ENCODE data around the gene LILRB2. TPM values are rescaled to one million over a fixed set of nuclear protein-coding genes. Genes with fewer than 3 reads are reported as not detected.
"Not testable (repeated sequence)": the region's sequence is repeated elsewhere in the genome, so short reads cannot be mapped to it uniquely, and the experiment has no call there.

The LILRB2 gene
- total and polyA plus RNA-seq, 2 experiments from 2014 or later = not detected

- TF ChIP-seq CREB1 (CRISPR knock-in tag; IDR thresholded peaks at IDR 0.05; ENCODE audit: low read depth) = no peak
- no peak for TF ChIP-seq EZH2phosphoT487 (IDR thresholded peaks at IDR 0.05; ENCODE audit: unreplicated experiment)
- TF ChIP-seq EZH2 (IDR thresholded peaks at IDR 0.05; ENCODE audit: low read depth, unreplicated experiment) = no peak
- no peak for TF ChIP-seq ZNF114 (CRISPR knock-in tag; IDR thresholded peaks at IDR 0.05)
- no peak for TF ChIP-seq STAT1 (IDR thresholded peaks at IDR 0.05; ENCODE audit: unreplicated experiment)
These were observed 13.6 kb upstream of the LILRB2 start (continued) for GRCh38 chr19:54294539-54294938.

GRCh38 chr19:54289160-54289559 is 8.2 kb upstream of the LILRB2 start:
- not testable (repeated sequence) for H3K36me3 Mint-ChIP-seq (ENCODE audit: low read depth); H3K27ac ChIP-seq (ENCODE audit: low read depth); H3K9me2 ChIP-seq (ENCODE audit: insufficient read depth); H3K79me2 ChIP-seq (replicated peaks; ENCODE audit: insufficient read depth); ATAC-seq; H3K4me2 ChIP-seq; H3K4me3 ChIP-seq; H3K27ac Mint-ChIP-seq; H3K9me3 Mint-ChIP-seq; H3K27me3 Mint-ChIP-seq (ENCODE audit: insufficient read depth, low read depth, poor library complexity); H3K36me3 ChIP-seq (ENCODE audit: insufficient read depth); DNase-seq (ENCODE audit: low spot score); H3K4me1 Mint-ChIP-seq; H2AFZ ChIP-seq; H3F3A ChIP-seq (replicated peaks; ENCODE audit: low read depth); H3K4me1 ChIP-seq (ENCODE audit: insufficient read depth); H4K20me1 ChIP-seq (replicated peaks; ENCODE audit: insufficient read depth); H3K4me3 Mint-ChIP-seq; H3K27me3 ChIP-seq (ENCODE audit: insufficient read depth)

- Mint-ChIP-seq H3K9me3 (no peaks in the 10 kb centered on the region; the same call in 2 of the 3 replicates), H3K4me1 (no peaks in the 10 kb centered on the region)
These were observed 6.5 kb upstream of the LILRB2 start for GRCh38 chr19:54287456-54287855.

GRCh38 chr19:54286283-54286682 is 5.4 kb upstream of the LILRB2 start:
- not testable (repeated sequence) for H3K36me3 ChIP-seq (ENCODE audit: insufficient read depth); H3K79me2 ChIP-seq (replicated peaks; ENCODE audit: insufficient read depth); H3K27ac Mint-ChIP-seq; H3K9me3 Mint-ChIP-seq; H3K9me2 ChIP-seq (ENCODE audit: insufficient read depth); H4K20me1 ChIP-seq (replicated peaks; ENCODE audit: insufficient read depth); H2AFZ ChIP-seq; H3F3A ChIP-seq (replicated peaks; ENCODE audit: low read depth); ATAC-seq; H3K4me3 Mint-ChIP-seq; H3K27me3 Mint-ChIP-seq (ENCODE audit: insufficient read depth, low read depth, poor library complexity); H3K27ac ChIP-seq (ENCODE audit: low read depth); DNase-seq (ENCODE audit: low spot score); H3K4me3 ChIP-seq; H3K4me1 Mint-ChIP-seq; H3K4me2 ChIP-seq; H3K36me3 Mint-ChIP-seq (ENCODE audit: low read depth); H3K27me3 ChIP-seq (ENCODE audit: insufficient read depth); H3K4me1 ChIP-seq (ENCODE audit: insufficient read depth)

More at GRCh38 chr19:54287456-54287855, 6.5 kb upstream of the LILRB2 start:
- H3K4me3 ChIP-seq = no peak overlapping the region
- no peaks in the 10 kb centered on the region for H3K27me3 ChIP-seq (ENCODE audit: insufficient read depth)
- no peaks in the 10 kb centered on the region for H3K9me2 ChIP-seq (ENCODE audit: insufficient read depth)
- H3K36me3 ChIP-seq (ENCODE audit: insufficient read depth) = no peaks in the 10 kb centered on the region
- no peak overlapping the region for H2AFZ ChIP-seq
- TF ChIP-seq ZNF114 (CRISPR knock-in tag; IDR thresholded peaks at IDR 0.05) = no peak
- no peak for TF ChIP-seq JUNB (IDR thresholded peaks at IDR 0.05; ENCODE audit: unreplicated experiment)
- no peak for TF ChIP-seq STAT1 (IDR thresholded peaks at IDR 0.05; ENCODE audit: unreplicated experiment)
- TF ChIP-seq EZH2phosphoT487 (IDR thresholded peaks at IDR 0.05; ENCODE audit: unreplicated experiment) = no peak
- no peak for TF ChIP-seq ETS1 (IDR thresholded peaks at IDR 0.05)
- TF ChIP-seq POLR2AphosphoS5 (IDR thresholded peaks at IDR 0.05; ENCODE audit: low read depth) = no peak
- no peak for TF ChIP-seq NANOG (IDR thresholded peaks at IDR 0.05; ENCODE audit: borderline replicate concordance)
- TF ChIP-seq CTCF (conservative IDR thresholded peaks at IDR 0.05; ENCODE audit: low read depth in 2 of 2) = no peak
- TF ChIP-seq CREB1 (CRISPR knock-in tag; IDR thresholded peaks at IDR 0.05; ENCODE audit: low read depth) = no peak
- no peaks in the 10 kb centered on the region for H4K20me1 ChIP-seq (replicated peaks; ENCODE audit: insufficient read depth)
- Mint-ChIP-seq H3K27ac (no peak overlapping the region), H3K4me3 (no peak overlapping the region), H3K36me3 (ENCODE audit: low read depth) (no peaks in the 10 kb centered on the region), H3K27me3 (ENCODE audit: insufficient read depth, low read depth, poor library complexity) (no peaks in the 10 kb centered on the region)
- H3K27ac ChIP-seq (ENCODE audit: low read depth) = no peak overlapping the region
- no peaks in the 10 kb centered on the region for H3K4me1 ChIP-seq (ENCODE audit: insufficient read depth)
- H3F3A ChIP-seq (replicated peaks; ENCODE audit: low read depth) = no peaks in the 10 kb centered on the region
- no peak for ATAC-seq
- no peak overlapping the region for H3K4me2 ChIP-seq
- no peak for DNase-seq (ENCODE audit: low spot score)
- H3K79me2 ChIP-seq (replicated peaks; ENCODE audit: insufficient read depth) = no peaks in the 10 kb centered on the region

GRCh38 chr19:54285427-54286056 is 4.6 kb upstream of the LILRB2 start:
- H3K4me1 ChIP-seq (ENCODE audit: insufficient read depth); DNase-seq (ENCODE audit: low spot score); H3K4me1 Mint-ChIP-seq; H3K27me3 Mint-ChIP-seq (ENCODE audit: insufficient read depth, low read depth, poor library complexity); H3K9me3 Mint-ChIP-seq; H3K4me3 Mint-ChIP-seq; H4K20me1 ChIP-seq (replicated peaks; ENCODE audit: insufficient read depth); H3K27me3 ChIP-seq (ENCODE audit: insufficient read depth); H3K4me3 ChIP-seq; H3K4me2 ChIP-seq; H2AFZ ChIP-seq; H3K9me2 ChIP-seq (ENCODE audit: insufficient read depth); H3K27ac Mint-ChIP-seq; H3K36me3 Mint-ChIP-seq (ENCODE audit: low read depth); H3K36me3 ChIP-seq (ENCODE audit: insufficient read depth); H3K27ac ChIP-seq (ENCODE audit: low read depth); H3F3A ChIP-seq (replicated peaks; ENCODE audit: low read depth); ATAC-seq; H3K79me2 ChIP-seq (replicated peaks; ENCODE audit: insufficient read depth): not testable (repeated sequence)

All from GM23338 (cell line).